Measurements from ENCODE around the gene C1orf167.

The C1orf167 gene

DNA sequence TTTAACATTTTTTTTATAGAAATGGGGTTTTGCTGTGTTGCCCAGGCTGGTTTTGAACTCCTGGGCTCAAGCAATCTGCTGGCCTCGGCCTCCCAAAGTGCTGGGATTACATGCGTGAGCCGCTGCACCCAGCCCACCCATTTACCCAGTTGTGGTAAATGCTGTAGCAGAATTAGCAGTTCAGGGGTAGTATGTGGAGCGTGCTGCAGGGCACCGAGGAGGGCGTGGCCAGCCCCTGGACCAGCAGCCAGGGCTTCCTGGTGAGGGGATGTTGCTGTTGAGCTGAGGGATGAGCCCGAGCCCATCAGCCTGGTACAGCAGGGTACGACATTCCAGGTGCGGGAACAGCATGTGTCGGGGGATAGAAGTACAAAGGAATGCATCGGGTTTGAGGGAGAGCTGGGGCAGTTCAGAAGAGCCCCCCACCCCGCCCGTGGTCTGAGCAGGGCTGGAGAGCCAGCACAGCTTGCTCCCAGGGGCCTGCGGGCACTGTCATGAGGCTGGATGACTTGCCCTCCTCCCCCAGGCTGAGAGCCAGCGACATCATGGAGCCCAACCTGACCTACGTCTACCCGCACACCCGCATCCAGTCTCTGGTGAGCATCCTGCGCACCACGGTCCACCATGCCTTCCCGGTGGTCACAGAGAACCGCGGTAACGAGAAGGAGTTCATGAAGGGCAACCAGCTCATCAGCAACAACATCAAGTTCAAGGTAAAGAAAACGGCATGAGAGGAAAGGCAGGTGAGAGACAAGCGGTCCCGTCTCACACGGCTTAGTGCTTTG lies 73.6 kb downstream of the C1orf167 start:
- no peaks in the 10 kb centered on the region for H3K27me3 ChIP-seq (ENCODE audit: control insufficient read depth in 1 of 2, insufficient read depth in 2 of 2, low read length in 2 of 2)
- no peak overlapping the region for H3K27ac ChIP-seq (ENCODE audit: low read depth, low read length)
- no peaks in the 10 kb centered on the region for H3K4me1 ChIP-seq (ENCODE audit: insufficient read depth, low read length)
- H3K36me3 ChIP-seq (ENCODE audit: insufficient read depth, low read length) = peaks cover 85% of the 10 kb centered on the region
- H3K9ac ChIP-seq (ENCODE audit: low read length) = no peak overlapping the region
- no peak overlapping the region for H3K4me3 ChIP-seq (ENCODE audit: low read depth in 1 of 2, low read length in 2 of 2)
- no peaks in the 10 kb centered on the region for H3K9me3 ChIP-seq (ENCODE audit: low read length)

DNA sequence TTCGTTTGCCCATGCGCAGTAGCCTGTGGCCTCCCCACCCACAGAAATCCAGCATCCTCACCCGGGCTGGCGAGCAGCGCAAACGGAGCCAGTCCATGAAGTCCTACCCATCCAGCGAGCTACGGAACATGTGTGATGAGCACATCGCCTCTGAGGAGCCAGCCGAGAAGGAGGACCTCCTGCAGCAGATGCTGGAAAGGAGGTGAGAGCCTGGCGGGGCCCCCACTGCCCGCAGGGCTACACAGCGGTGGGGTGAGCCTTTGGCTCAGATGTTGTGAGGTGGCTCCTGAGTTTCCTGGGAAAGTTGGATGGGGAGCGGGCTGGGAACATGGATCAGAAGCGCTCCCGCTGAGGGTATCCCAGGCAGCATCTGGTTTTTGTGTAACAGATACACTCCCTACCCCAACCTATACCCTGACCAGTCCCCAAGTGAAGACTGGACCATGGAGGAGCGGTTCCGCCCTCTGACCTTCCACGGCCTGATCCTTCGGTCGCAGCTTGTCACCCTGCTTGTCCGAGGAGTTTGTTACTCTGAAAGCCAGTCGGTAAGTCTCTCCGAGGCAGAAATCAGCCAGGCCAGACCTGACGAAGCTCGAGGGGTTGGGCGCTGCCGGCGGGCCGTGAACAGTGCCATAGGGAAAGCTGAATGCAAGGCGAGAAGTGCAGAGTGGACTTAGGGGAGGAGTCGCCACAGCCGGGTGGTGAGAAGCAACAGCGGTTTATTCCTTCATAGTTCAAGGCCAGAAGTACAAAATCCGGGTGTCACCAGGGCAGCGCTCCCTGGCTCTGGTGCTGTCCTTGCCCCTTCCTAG lies 75.2 kb downstream of the C1orf167 start:
- Histone ChIP-seq H3K4me3 (ENCODE audit: low read depth in 1 of 2, low read length in 2 of 2) (no peak overlapping the region), H3K4me1 (ENCODE audit: insufficient read depth, low read length) (no peaks in the 10 kb centered on the region), H3K36me3 (ENCODE audit: insufficient read depth, low read length) (peaks cover 96% of the 10 kb centered on the region), H3K9me3 (ENCODE audit: low read length) (no peaks in the 10 kb centered on the region), H3K27me3 (ENCODE audit: control insufficient read depth in 1 of 2, insufficient read depth in 2 of 2, low read length in 2 of 2) (no peaks in the 10 kb centered on the region), H3K27ac (ENCODE audit: low read depth, low read length) (no peak overlapping the region), H3K9ac (ENCODE audit: low read length) (no peak overlapping the region)

DNA sequence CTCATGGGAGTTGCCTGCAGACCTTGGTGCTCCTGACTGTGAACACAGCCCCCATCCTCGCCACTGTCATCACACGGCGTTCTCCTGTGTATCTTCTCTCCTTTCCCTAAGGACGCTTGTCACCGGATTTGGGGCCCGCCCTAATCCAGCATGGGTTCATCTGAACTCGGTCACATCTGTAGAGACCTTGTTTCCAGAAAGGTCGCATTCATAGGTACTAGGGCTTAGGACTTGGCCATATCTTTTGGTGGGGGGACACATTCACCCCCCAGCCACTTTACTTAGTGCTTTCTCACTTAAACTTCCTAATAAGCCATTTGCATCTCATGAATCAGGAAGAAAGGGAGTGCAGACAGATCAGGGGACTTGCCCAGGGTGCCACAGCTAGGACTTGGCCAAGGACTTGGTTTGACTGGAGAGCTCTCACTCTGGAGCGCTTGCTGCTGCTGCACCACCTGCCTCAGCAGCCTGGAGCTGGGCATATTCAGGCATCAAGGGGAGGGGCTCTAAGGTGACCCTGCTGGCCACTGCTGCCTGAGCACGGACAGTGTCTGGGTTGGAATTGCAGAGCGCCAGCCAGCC lies 75.9 kb downstream of the C1orf167 start:
- no peaks in the 10 kb centered on the region for H3K9me3 ChIP-seq (ENCODE audit: low read length)
- no peaks in the 10 kb centered on the region for H3K4me1 ChIP-seq (ENCODE audit: insufficient read depth, low read length)
- peaks cover 94% of the 10 kb centered on the region for H3K36me3 ChIP-seq (ENCODE audit: insufficient read depth, low read length)
- H3K4me3 ChIP-seq (ENCODE audit: low read depth in 1 of 2, low read length in 2 of 2) = no peak overlapping the region
- H3K27ac ChIP-seq (ENCODE audit: low read depth, low read length) = no peak overlapping the region
- H3K9ac ChIP-seq (ENCODE audit: low read length) = no peak overlapping the region
- no peaks in the 10 kb centered on the region for H3K27me3 ChIP-seq (ENCODE audit: control insufficient read depth in 1 of 2, insufficient read depth in 2 of 2, low read length in 2 of 2)

DNA sequence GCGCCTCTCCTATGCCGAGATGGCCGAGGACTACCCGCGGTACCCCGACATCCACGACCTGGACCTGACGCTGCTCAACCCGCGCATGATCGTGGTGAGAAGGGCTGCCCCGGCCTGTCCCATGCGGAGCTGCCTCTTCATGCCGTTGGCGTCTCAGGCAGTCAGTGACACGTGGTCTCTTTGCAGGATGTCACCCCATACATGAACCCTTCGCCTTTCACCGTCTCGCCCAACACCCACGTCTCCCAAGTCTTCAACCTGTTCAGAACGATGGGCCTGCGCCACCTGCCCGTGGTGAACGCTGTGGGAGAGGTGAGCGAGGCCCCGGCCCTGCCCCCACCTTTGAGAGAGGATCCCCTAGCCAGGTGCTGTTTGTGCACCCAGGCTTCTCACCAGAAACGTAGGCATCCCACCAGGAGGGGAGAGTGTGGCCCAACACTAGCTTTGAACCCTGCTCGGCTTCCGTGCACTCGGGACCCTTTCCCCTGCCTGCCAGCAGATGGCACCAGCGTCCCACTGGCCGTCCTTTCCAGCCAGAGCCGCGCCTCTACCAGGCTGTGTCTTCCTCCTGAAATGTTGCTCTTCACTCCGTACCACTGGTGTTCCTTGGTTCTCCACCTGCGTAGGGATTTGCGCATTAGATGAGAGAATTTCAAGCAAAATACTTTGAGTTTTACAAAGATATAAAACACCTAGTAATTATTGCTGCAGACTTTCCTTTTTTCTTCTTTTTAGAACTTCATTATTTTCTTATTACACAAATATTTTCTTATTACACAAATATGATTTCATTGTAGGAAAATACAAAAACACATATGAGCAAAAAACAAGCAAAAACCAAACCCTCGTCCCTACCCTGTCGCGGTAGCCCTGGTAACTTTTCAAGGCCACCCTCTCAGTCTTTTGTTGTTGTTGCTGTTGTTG lies 76.6 kb downstream of the C1orf167 start:
- Histone ChIP-seq H3K9ac (ENCODE audit: low read length) (no peak overlapping the region), H3K27me3 (ENCODE audit: control insufficient read depth in 1 of 2, insufficient read depth in 2 of 2, low read length in 2 of 2) (no peaks in the 10 kb centered on the region), H3K4me3 (ENCODE audit: low read depth in 1 of 2, low read length in 2 of 2) (no peak overlapping the region), H3K36me3 (ENCODE audit: insufficient read depth, low read length) (peaks cover 89% of the 10 kb centered on the region), H3K4me1 (ENCODE audit: insufficient read depth, low read length) (no peaks in the 10 kb centered on the region), H3K9me3 (ENCODE audit: low read length) (no peaks in the 10 kb centered on the region), H3K27ac (ENCODE audit: low read depth, low read length) (no peak overlapping the region)
